ENCODE results near the gene CMKLR1.

CMKLR1 gene

GRCh38 chr12:108316176-108317086 lies 22.7 kb downstream of the CMKLR1 start:
- Histone ChIP-seq H3K79me2 (ENCODE audit: insufficient read depth, low read length) (no peaks in the 10 kb centered on the region), H4K20me1 (ENCODE audit: insufficient read depth, low read length) (no peaks in the 10 kb centered on the region), H3K27me3 (ENCODE audit: insufficient read depth, low read length) (no peaks in the 10 kb centered on the region), H3K9me3 (ENCODE audit: low read length) (no peaks in the 10 kb centered on the region), H3K9ac (ENCODE audit: low read length) (no peak overlapping the region), H3K36me3 (ENCODE audit: insufficient read depth, low read length) (no peaks in the 10 kb centered on the region), H3F3A (ENCODE audit: insufficient read depth, low read length) (no peaks in the 10 kb centered on the region), H3K27ac (ENCODE audit: low read depth, low read length, poor library complexity, severe bottlenecking) (no peak overlapping the region), H3K4me3 (ENCODE audit: low read depth, low read length, poor library complexity, severe bottlenecking) (no peak overlapping the region), H2AFZ (ENCODE audit: low read length) (no peak overlapping the region), H3K9me2 (ENCODE audit: low read depth, low read length) (no peaks in the 10 kb centered on the region), H3K4me1 (ENCODE audit: insufficient read depth, low read length, severe bottlenecking) (no peaks in the 10 kb centered on the region), H3K4me2 (ENCODE audit: low read length) (no peak overlapping the region)
- TF ChIP-seq, protein P1, sequence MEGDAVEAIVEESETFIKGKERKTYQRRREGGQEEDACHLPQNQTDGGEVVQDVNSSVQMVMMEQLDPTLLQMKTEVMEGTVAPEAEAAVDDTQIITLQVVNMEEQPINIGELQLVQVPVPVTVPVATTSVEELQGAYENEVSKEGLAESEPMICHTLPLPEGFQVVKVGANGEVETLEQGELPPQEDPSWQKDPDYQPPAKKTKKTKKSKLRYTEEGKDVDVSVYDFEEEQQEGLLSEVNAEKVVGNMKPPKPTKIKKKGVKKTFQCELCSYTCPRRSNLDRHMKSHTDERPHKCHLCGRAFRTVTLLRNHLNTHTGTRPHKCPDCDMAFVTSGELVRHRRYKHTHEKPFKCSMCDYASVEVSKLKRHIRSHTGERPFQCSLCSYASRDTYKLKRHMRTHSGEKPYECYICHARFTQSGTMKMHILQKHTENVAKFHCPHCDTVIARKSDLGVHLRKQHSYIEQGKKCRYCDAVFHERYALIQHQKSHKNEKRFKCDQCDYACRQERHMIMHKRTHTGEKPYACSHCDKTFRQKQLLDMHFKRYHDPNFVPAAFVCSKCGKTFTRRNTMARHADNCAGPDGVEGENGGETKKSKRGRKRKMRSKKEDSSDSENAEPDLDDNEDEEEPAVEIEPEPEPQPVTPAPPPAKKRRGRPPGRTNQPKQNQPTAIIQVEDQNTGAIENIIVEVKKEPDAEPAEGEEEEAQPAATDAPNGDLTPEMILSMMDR (IDR thresholded peaks at IDR 0.05; ENCODE audit: low read length) = no peak

- no peaks in the 10 kb centered on the region for H3K4me1 ChIP-seq (ENCODE audit: insufficient read depth, low read length, severe bottlenecking)
- H3K27me3 ChIP-seq (ENCODE audit: insufficient read depth, low read length) = no peaks in the 10 kb centered on the region
These were observed 23.5 kb downstream of the CMKLR1 start for GRCh38 chr12:108315486-108316105.

GRCh38 chr12:108313606-108314351 lies 25.3 kb downstream of the CMKLR1 start:
- no peaks in the 10 kb centered on the region for H3F3A ChIP-seq (ENCODE audit: insufficient read depth, low read length)
- no peak overlapping the region for H3K27ac ChIP-seq (ENCODE audit: low read depth, low read length, poor library complexity, severe bottlenecking)
- TF ChIP-seq, protein P1 (IDR thresholded peaks at IDR 0.05; ENCODE audit: low read length) = no peak
- no peak for TF ChIP-seq EZH2 (IDR thresholded peaks at IDR 0.05; ENCODE audit: borderline replicate concordance, low read length)
- H3K4me2 ChIP-seq (ENCODE audit: low read length) = no peak overlapping the region
- H3K36me3 ChIP-seq (ENCODE audit: insufficient read depth, low read length) = no peaks in the 10 kb centered on the region
- H2AFZ ChIP-seq (ENCODE audit: low read length) = no peak overlapping the region
- H3K4me1 ChIP-seq (ENCODE audit: insufficient read depth, low read length, severe bottlenecking) = no peaks in the 10 kb centered on the region
- no peaks in the 10 kb centered on the region for H3K9me3 ChIP-seq (ENCODE audit: low read length)
- no peaks in the 10 kb centered on the region for H3K27me3 ChIP-seq (ENCODE audit: insufficient read depth, low read length)
- H3K9ac ChIP-seq (ENCODE audit: low read length) = no peak overlapping the region
- H4K20me1 ChIP-seq (ENCODE audit: insufficient read depth, low read length) = no peaks in the 10 kb centered on the region
- H3K79me2 ChIP-seq (ENCODE audit: insufficient read depth, low read length) = no peaks in the 10 kb centered on the region
- H3K9me2 ChIP-seq (ENCODE audit: low read depth, low read length) = no peaks in the 10 kb centered on the region
- no peak overlapping the region for H3K4me3 ChIP-seq (ENCODE audit: low read depth, low read length, poor library complexity, severe bottlenecking)

More at GRCh38 chr12:108315486-108316105, 23.5 kb downstream of the CMKLR1 start:
- Histone ChIP-seq H4K20me1 (ENCODE audit: insufficient read depth, low read length) (no peaks in the 10 kb centered on the region), H3K79me2 (ENCODE audit: insufficient read depth, low read length) (no peaks in the 10 kb centered on the region), H3K9me2 (ENCODE audit: low read depth, low read length) (no peaks in the 10 kb centered on the region), H3K27ac (ENCODE audit: low read depth, low read length, poor library complexity, severe bottlenecking) (no peak overlapping the region), H3K9me3 (ENCODE audit: low read length) (no peaks in the 10 kb centered on the region), H3K9ac (ENCODE audit: low read length) (no peak overlapping the region), H3K4me2 (ENCODE audit: low read length) (no peak overlapping the region), H3F3A (ENCODE audit: insufficient read depth, low read length) (no peaks in the 10 kb centered on the region), H3K36me3 (ENCODE audit: insufficient read depth, low read length) (no peaks in the 10 kb centered on the region), H3K4me3 (ENCODE audit: low read depth, low read length, poor library complexity, severe bottlenecking) (no peak overlapping the region), H2AFZ (ENCODE audit: low read length) (no peak overlapping the region)
- no peak for TF ChIP-seq EZH2 (IDR thresholded peaks at IDR 0.05; ENCODE audit: borderline replicate concordance, low read length)
- TF ChIP-seq, protein P1 (IDR thresholded peaks at IDR 0.05; ENCODE audit: low read length) = no peak
